DND-41 (cell line): Measurements from ENCODE around the gene PLEKHG1.

Source experiments
- ATAC-seq: fragments of 200-7000 bp; cut with Tn5 transposase; 3 replicates; pipeline ENCODE4 v1.9.1; 2021; ENCODE audit warnings: low read depth; ENCODE audit not compliant: insufficient read depth
- DNase-seq: peaks from one replicate; pipeline ENCODE4 v3.0.0-alpha.2; 2020
- H2AFZ ChIP-seq: 2 replicates; pipeline ENCODE4 v1.6.0; 2012; ENCODE audit warnings: low read depth, low read length
- H3K27ac ChIP-seq: 2 replicates; pipeline ENCODE4 v1.5.1; 2012; ENCODE audit warnings: low read length, inconsistent platforms
- H3K27me3 ChIP-seq: fragments of 200-600 bp; sonication (generic); 2 replicates; pipeline ENCODE4 v1.6.0; 2012; ENCODE audit warnings: low read length, mild to moderate bottlenecking, inconsistent platforms; ENCODE audit not compliant: insufficient read depth, poor library complexity
- H3K36me3 ChIP-seq: 2 replicates; pipeline ENCODE4 v1.5.1; 2012; ENCODE audit warnings: low read length, inconsistent platforms; ENCODE audit not compliant: insufficient read depth
- H3K4me1 ChIP-seq: 2 replicates; pipeline ENCODE4 v1.5.1; 2012; ENCODE audit warnings: mild to moderate bottlenecking, low read length; ENCODE audit not compliant: insufficient read depth
- H3K4me2 ChIP-seq: 2 replicates; pipeline ENCODE4 v1.6.0; 2012; ENCODE audit warnings: mild to moderate bottlenecking, moderate library complexity, low read length, inconsistent platforms; ENCODE audit not compliant: insufficient read depth
- H3K4me3 ChIP-seq, 2 experiments: fragments of 200-600 bp in 1 of 2; shearing (Covaris generic) in 1 of 2; 2 replicates each; pipeline ENCODE4 v1.5.1; 2012 to 2016; ENCODE audit warnings: inconsistent platforms in 2 of 2, low read length in 2 of 2, mild to moderate bottlenecking in 2 of 2, low read depth in 1 of 2, moderate library complexity in 1 of 2
- H3K79me2 ChIP-seq: 2 replicates; pipeline ENCODE4 v1.6.0; 2012; ENCODE audit warnings: low read length, inconsistent platforms; ENCODE audit not compliant: insufficient read depth
- H3K9ac ChIP-seq: 2 replicates; pipeline ENCODE4 v1.6.0; 2012; ENCODE audit warnings: low read depth, mild to moderate bottlenecking, inconsistent platforms, low read length, moderate library complexity
- H3K9me3 ChIP-seq: 2 replicates; pipeline ENCODE4 v1.5.1; 2012; ENCODE audit warnings: low read length, moderate library complexity, mild to moderate bottlenecking, inconsistent platforms; ENCODE audit not compliant: insufficient read depth, severe bottlenecking
- H4K20me1 ChIP-seq: 2 replicates; pipeline ENCODE4 v1.6.0; 2012; ENCODE audit warnings: low read length; ENCODE audit not compliant: insufficient read depth
- CTCF ChIP-seq: IDR thresholded peaks from 2 replicates; pipeline ENCODE4 v1.5.1; 2012; ENCODE audit warnings: borderline replicate concordance, low read length, moderate library complexity, mild to moderate bottlenecking; ENCODE audit not compliant: poor library complexity, severe bottlenecking; ENCODE audit errors: extremely low read depth
- EZH2 ChIP-seq: IDR thresholded peaks from 3 replicates; pipeline ENCODE4 v1.6.1; 2012; ENCODE audit warnings: borderline replicate concordance, low read depth, mild to moderate bottlenecking, moderate library complexity, low read length, inconsistent platforms; ENCODE audit not compliant: severe bottlenecking

Gene PLEKHG1

DNA sequence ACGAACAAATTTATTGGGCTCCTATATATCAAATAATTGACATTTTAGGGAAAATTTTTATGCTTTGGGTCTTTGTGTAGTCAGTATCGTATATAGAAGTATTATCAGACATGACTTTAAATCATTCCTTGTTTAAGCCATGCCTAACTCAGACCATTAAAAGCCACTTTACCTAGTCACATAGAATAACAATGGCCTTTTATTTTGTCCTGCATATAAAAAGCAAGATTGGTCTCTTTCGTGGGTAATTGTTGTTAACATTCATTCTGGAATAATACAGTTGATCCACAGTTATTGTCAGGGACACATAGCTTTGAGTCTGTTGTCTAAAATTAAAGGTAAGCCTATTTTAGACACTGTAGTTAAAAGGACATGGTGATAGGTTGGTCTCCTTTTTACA, 47.4 kb downstream of the PLEKHG1 start:
- H3K9ac ChIP-seq: no peak overlapping the region
- H3K27ac ChIP-seq: no peak overlapping the region
- no peak overlapping the region for H3K4me2 ChIP-seq
- no peaks in the 10 kb centered on the region for H3K79me2 ChIP-seq
- no peak overlapping the region for H3K4me3 ChIP-seq
- no peak overlapping the region for H2AFZ ChIP-seq
- no peak for ATAC-seq
- TF ChIP-seq CTCF (no peak), EZH2 (no peak)
- H4K20me1 ChIP-seq: no peaks in the 10 kb centered on the region
- no peaks in the 10 kb centered on the region for H3K9me3 ChIP-seq
- H3K27me3 ChIP-seq: peaks cover 10% of the 10 kb centered on the region
- no peak for DNase-seq
- no peaks in the 10 kb centered on the region for H3K4me1 ChIP-seq
- no peaks in the 10 kb centered on the region for H3K36me3 ChIP-seq
